Measurements from ENCODE around the gene PDE6D. TPM values are rescaled to one million over a fixed set of nuclear protein-coding genes. Genes with fewer than 3 reads are reported as not detected.

PDE6D gene
- total RNA-seq, 1 donor = 19.2 TPM

GRCh38 chr2:231781798-231782726 lies 980 bp upstream of the PDE6D start:
- Histone ChIP-seq H3K36me3 (ENCODE audit: insufficient read depth, low read length) (no peaks in the 10 kb centered on the region), H3K79me2 (ENCODE audit: insufficient read depth, low read length) (peaks cover 38% of the 10 kb centered on the region), H3K4me1 (ENCODE audit: insufficient read depth, low read length) (peaks cover 19% of the 10 kb centered on the region), H3K9me3 (ENCODE audit: low read depth, low read length) (no peaks in the 10 kb centered on the region), H3K27me3 (ENCODE audit: insufficient read depth, low read length) (no peaks in the 10 kb centered on the region), H2AFZ (ENCODE audit: low read length) (peak overlapping the region; percentile 99), H3K4me2 (ENCODE audit: insufficient read depth, low read length) (peak overlapping the region; percentile 88), H3K27ac (ENCODE audit: low read depth, low read length) (peak overlapping the region; percentile 80), H3K4me3 (ENCODE audit: insufficient read depth, low read length) (peak overlapping the region; percentile 84), H4K20me1 (ENCODE audit: insufficient read depth, low read length) (peaks cover 3% of the 10 kb centered on the region)
- TF ChIP-seq CTCF (IDR thresholded peaks at IDR 0.05; ENCODE audit: extremely low read depth, low read depth, low read length) = no peak
- DNase-seq (ENCODE audit: insufficient read length, low spot score, missing footprints) = peak; percentile 63

GRCh38 chr2:231780123-231780908 lies 766 bp downstream of the PDE6D start:
- no peaks in the 10 kb centered on the region for H3K36me3 ChIP-seq (ENCODE audit: insufficient read depth, low read length)
- peak; percentile 58 for DNase-seq (ENCODE audit: insufficient read length, low spot score, missing footprints)
- H3K4me3 ChIP-seq (ENCODE audit: insufficient read depth, low read length) = peak overlapping the region; percentile 84
- no peak for TF ChIP-seq CTCF (IDR thresholded peaks at IDR 0.05; ENCODE audit: extremely low read depth, low read depth, low read length)
- peaks cover 22% of the 10 kb centered on the region for H3K79me2 ChIP-seq (ENCODE audit: insufficient read depth, low read length)
- H4K20me1 ChIP-seq (ENCODE audit: insufficient read depth, low read length) = peaks cover 4% of the 10 kb centered on the region
- peaks cover 10% of the 10 kb centered on the region for H3K4me1 ChIP-seq (ENCODE audit: insufficient read depth, low read length)
- H3K27ac ChIP-seq (ENCODE audit: low read depth, low read length) = no peak overlapping the region
- H3K4me2 ChIP-seq (ENCODE audit: insufficient read depth, low read length) = peak overlapping the region; percentile 88
- peak overlapping the region; percentile 28 for H2AFZ ChIP-seq (ENCODE audit: low read length)
- no peaks in the 10 kb centered on the region for H3K27me3 ChIP-seq (ENCODE audit: insufficient read depth, low read length)
- no peaks in the 10 kb centered on the region for H3K9me3 ChIP-seq (ENCODE audit: low read depth, low read length)

GRCh38 chr2:231769170-231770136 lies 11.6 kb downstream of the PDE6D start:
- Histone ChIP-seq H3K36me3 (ENCODE audit: insufficient read depth, low read length) (no peaks in the 10 kb centered on the region), H3K4me3 (ENCODE audit: insufficient read depth, low read length) (no peak overlapping the region), H3K79me2 (ENCODE audit: insufficient read depth, low read length) (no peaks in the 10 kb centered on the region), H3K9me3 (ENCODE audit: low read depth, low read length) (no peaks in the 10 kb centered on the region), H3K4me2 (ENCODE audit: insufficient read depth, low read length) (no peak overlapping the region), H3K27me3 (ENCODE audit: insufficient read depth, low read length) (no peaks in the 10 kb centered on the region), H3K4me1 (ENCODE audit: insufficient read depth, low read length) (no peaks in the 10 kb centered on the region), H2AFZ (ENCODE audit: low read length) (no peak overlapping the region), H3K27ac (ENCODE audit: low read depth, low read length) (no peak overlapping the region), H4K20me1 (ENCODE audit: insufficient read depth, low read length) (no peaks in the 10 kb centered on the region)
- no peak for DNase-seq (ENCODE audit: insufficient read length, low spot score, missing footprints)
- no peak for TF ChIP-seq CTCF (IDR thresholded peaks at IDR 0.05; ENCODE audit: extremely low read depth, low read depth, low read length)
